ENCODE data around the gene ASB10. TPM values are rescaled to one million over a fixed set of nuclear protein-coding genes. Genes with fewer than 3 reads are reported as not detected.

Gene ASB10
- total and polyA plus RNA-seq, 2 of the 13 experiments (the other 11 are each of a cell fraction or from before 2014, with no cell fraction given): not detected

- TF ChIP-seq ZNF780A (CRISPR knock-in tag; IDR thresholded peaks at IDR 0.05): no peak
- TF ChIP-seq ZSCAN20 (CRISPR knock-in tag; IDR thresholded peaks at IDR 0.05; ENCODE audit: borderline replicate concordance): 0 out of 2 replicates have a peak, but pooled peaks have one; percentile 41
- TF ChIP-seq ZFP37 (CRISPR knock-in tag; IDR thresholded peaks at IDR 0.05; ENCODE audit: borderline replicate concordance): no peak
- TF ChIP-seq ZBTB4 (CRISPR knock-in tag; IDR thresholded peaks at IDR 0.05; ENCODE audit: borderline replicate concordance): no peak
- TF ChIP-seq SP4 (CRISPR knock-in tag; IDR thresholded peaks at IDR 0.05): peak; percentile 63; the same call in 1 of the 2 replicates
- TF ChIP-seq ZBTB7B (CRISPR knock-in tag; IDR thresholded peaks at IDR 0.05): no peak; the same call in 1 of the 2 replicates
- TF ChIP-seq TARDBP (CRISPR knock-in tag; IDR thresholded peaks at IDR 0.05): no peak
- no peak for TF ChIP-seq HNF4A (CRISPR knock-in tag; IDR thresholded peaks at IDR 0.05)
- no peak for TF ChIP-seq ZNF10 (CRISPR knock-in tag; IDR thresholded peaks at IDR 0.05; ENCODE audit: borderline replicate concordance, low read depth)
- TF ChIP-seq GATAD1 (CRISPR knock-in tag; IDR thresholded peaks at IDR 0.05): peak; percentile 90
- no peak for TF ChIP-seq HMG20B (CRISPR knock-in tag; conservative IDR thresholded peaks at IDR 0.05)
- TF ChIP-seq RFX3 (CRISPR knock-in tag; IDR thresholded peaks at IDR 0.05): peak; percentile 71
- no peak for TF ChIP-seq ZNF276 (CRISPR knock-in tag; IDR thresholded peaks at IDR 0.05; ENCODE audit: low read depth)
- no peak for TF ChIP-seq ZBTB26 (CRISPR knock-in tag; IDR thresholded peaks at IDR 0.05; ENCODE audit: borderline replicate concordance)
- TF ChIP-seq ZNF503 (CRISPR knock-in tag; IDR thresholded peaks at IDR 0.05): 0 out of 2 replicates have a peak, but pooled peaks have one; percentile 15
- no peak for TF ChIP-seq XBP1 (CRISPR knock-in tag; IDR thresholded peaks at IDR 0.05)
- TF ChIP-seq PRMT3 (CRISPR knock-in tag; IDR thresholded peaks at IDR 0.05; ENCODE audit: borderline replicate concordance, low read depth): no peak
- TF ChIP-seq ZNF7 (CRISPR knock-in tag; IDR thresholded peaks at IDR 0.05): no peak
- no peak for TF ChIP-seq ZNF430 (CRISPR knock-in tag; IDR thresholded peaks at IDR 0.05)
These were observed 45.3 kb upstream of the ASB10 start, which contains the start of gene CHPF2 (continued) for GRCh38 chr7:151232091-151232916.
